ENCODE measurements around the gene MYO6.

The MYO6 gene

DNA sequence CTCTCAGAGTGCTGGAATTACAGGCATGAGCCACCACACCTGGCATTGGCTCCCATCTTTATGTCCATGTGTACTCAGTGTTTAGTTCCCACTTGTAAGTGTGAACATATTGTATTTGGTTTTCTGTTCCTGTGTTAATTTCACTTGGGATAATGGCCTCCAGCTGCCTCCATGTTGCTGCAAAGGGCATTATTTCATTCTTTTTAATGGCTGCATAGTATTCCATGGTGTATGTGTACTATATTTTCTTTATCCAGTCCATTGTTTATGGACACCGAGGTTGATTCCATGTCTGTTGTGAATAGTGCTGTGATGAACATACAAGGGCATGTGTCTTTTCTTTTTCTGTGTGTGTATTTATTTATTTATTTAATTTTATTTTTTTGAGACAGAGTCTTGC is 47.7 kb downstream of the MYO6 start:
- ATAC-seq (ENCODE audit: insufficient read depth, low read depth) (no peak), DNase-seq (no peak)
- no peaks in the 10 kb centered on the region for H3K4me1 ChIP-seq (ENCODE audit: insufficient read depth, low read length)
- no peaks in the 10 kb centered on the region for H4K20me1 ChIP-seq (ENCODE audit: insufficient read depth, low read length)
- H3K27ac ChIP-seq (ENCODE audit: low read length), result no peak overlapping the region
- no peak overlapping the region for H3K4me2 ChIP-seq (ENCODE audit: insufficient read depth, low read length)
- TF ChIP-seq EZH2 (IDR thresholded peaks at IDR 0.05; ENCODE audit: borderline replicate concordance, low read depth, low read length, severe bottlenecking), result no peak
- TF ChIP-seq CTCF (IDR thresholded peaks at IDR 0.05; ENCODE audit: borderline replicate concordance, extremely low read depth, low read length, poor library complexity, severe bottlenecking), result no peak
- no peaks in the 10 kb centered on the region for H3K79me2 ChIP-seq (ENCODE audit: insufficient read depth, low read length)
- H3K4me3 ChIP-seq (ENCODE audit: low read depth in 1 of 2, low read length in 2 of 2), result no peak overlapping the region
- no peaks in the 10 kb centered on the region for H3K27me3 ChIP-seq (ENCODE audit: insufficient read depth, low read length, poor library complexity)
- no peaks in the 10 kb centered on the region for H3K36me3 ChIP-seq (ENCODE audit: insufficient read depth, low read length)
- H3K9me3 ChIP-seq (ENCODE audit: insufficient read depth, low read length, severe bottlenecking), result no peaks in the 10 kb centered on the region
- no peak overlapping the region for H3K9ac ChIP-seq (ENCODE audit: low read depth, low read length)
- H2AFZ ChIP-seq (ENCODE audit: low read depth, low read length), result no peak overlapping the region

DNA sequence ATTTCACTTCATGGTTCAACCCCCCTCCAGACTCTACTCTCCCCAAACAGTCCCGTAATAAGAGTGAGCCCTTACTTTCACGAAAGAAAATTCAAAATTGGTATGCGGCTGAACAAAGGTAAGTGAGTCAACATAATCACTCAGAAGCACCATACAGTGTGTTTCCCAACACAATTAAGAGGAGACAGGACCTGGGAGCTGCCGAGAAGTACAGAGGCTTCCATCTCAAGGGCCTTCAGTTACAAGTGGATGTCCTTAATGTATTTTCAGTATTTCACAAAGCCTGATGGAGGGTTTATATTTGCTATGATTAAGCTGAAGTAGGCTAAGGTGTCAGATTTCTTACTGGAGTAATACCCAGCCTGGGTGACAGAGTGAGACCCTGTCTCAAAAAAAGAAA is 51.1 kb downstream of the MYO6 start:
- Histone ChIP-seq H3K4me3 (ENCODE audit: low read depth in 1 of 2, low read length in 2 of 2) (no peak overlapping the region), H3K36me3 (ENCODE audit: insufficient read depth, low read length) (no peaks in the 10 kb centered on the region), H3K79me2 (ENCODE audit: insufficient read depth, low read length) (no peaks in the 10 kb centered on the region), H3K9me3 (ENCODE audit: insufficient read depth, low read length, severe bottlenecking) (no peaks in the 10 kb centered on the region), H3K4me1 (ENCODE audit: insufficient read depth, low read length) (no peaks in the 10 kb centered on the region), H3K27ac (ENCODE audit: low read length) (no peak overlapping the region), H3K27me3 (ENCODE audit: insufficient read depth, low read length, poor library complexity) (no peaks in the 10 kb centered on the region), H3K4me2 (ENCODE audit: insufficient read depth, low read length) (no peak overlapping the region), H2AFZ (ENCODE audit: low read depth, low read length) (no peak overlapping the region), H4K20me1 (ENCODE audit: insufficient read depth, low read length) (no peaks in the 10 kb centered on the region), H3K9ac (ENCODE audit: low read depth, low read length) (no peak overlapping the region)
- no peak for TF ChIP-seq EZH2 (IDR thresholded peaks at IDR 0.05; ENCODE audit: borderline replicate concordance, low read depth, low read length, severe bottlenecking)
- no peak for TF ChIP-seq CTCF (IDR thresholded peaks at IDR 0.05; ENCODE audit: borderline replicate concordance, extremely low read depth, low read length, poor library complexity, severe bottlenecking)
- no peak for ATAC-seq (ENCODE audit: insufficient read depth, low read depth)
- DNase-seq, result no peak

DNA sequence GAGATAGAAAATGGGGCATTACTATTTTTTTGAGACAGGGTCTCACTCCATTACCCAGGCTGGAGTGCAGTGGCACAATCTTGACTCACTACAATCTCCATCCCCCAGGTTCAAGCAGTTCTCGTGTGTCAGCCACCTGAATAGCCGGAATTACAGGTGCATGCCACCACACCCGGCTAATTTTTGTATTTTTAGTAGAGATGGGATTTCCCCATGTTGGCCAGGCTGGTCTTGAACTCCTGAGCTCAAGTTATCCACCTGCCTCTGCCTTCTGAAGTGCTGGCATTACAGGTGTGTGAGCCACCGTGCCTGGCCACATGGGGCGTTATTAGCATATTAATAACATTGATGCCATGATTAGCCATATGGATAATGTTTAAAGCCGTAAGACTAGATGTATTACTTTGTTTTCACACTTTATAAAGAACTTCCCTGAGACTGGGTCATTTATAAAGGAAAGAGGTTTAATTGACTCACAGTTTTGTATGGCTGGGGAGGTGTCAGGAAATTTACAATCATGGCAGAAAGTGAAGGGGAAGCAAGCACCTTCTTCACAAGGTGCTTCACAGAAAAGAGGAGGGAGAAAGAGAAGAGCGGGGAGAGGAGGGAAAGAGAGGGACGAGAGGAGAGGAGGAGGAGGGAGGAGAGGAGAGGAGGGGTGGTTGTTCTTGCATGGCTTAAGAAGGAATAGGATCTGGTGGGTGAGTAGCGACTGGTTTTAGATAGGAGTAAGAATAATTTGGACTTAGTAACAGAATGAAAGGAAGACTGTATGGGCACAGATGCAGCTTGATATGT is 51.9 kb downstream of the MYO6 start:
- Histone ChIP-seq H3K4me1 (ENCODE audit: insufficient read depth, low read length) (no peaks in the 10 kb centered on the region), H3K4me2 (ENCODE audit: insufficient read depth, low read length) (no peak overlapping the region), H3K27me3 (ENCODE audit: insufficient read depth, low read length, poor library complexity) (no peaks in the 10 kb centered on the region), H3K4me3 (ENCODE audit: low read depth in 1 of 2, low read length in 2 of 2) (no peak overlapping the region), H2AFZ (ENCODE audit: low read depth, low read length) (no peak overlapping the region), H4K20me1 (ENCODE audit: insufficient read depth, low read length) (no peaks in the 10 kb centered on the region), H3K9ac (ENCODE audit: low read depth, low read length) (no peak overlapping the region), H3K9me3 (ENCODE audit: insufficient read depth, low read length, severe bottlenecking) (no peaks in the 10 kb centered on the region), H3K36me3 (ENCODE audit: insufficient read depth, low read length) (no peaks in the 10 kb centered on the region), H3K79me2 (ENCODE audit: insufficient read depth, low read length) (no peaks in the 10 kb centered on the region), H3K27ac (ENCODE audit: low read length) (no peak overlapping the region)
- TF ChIP-seq CTCF (IDR thresholded peaks at IDR 0.05; ENCODE audit: borderline replicate concordance, extremely low read depth, low read length, poor library complexity, severe bottlenecking) (no peak), EZH2 (IDR thresholded peaks at IDR 0.05; ENCODE audit: borderline replicate concordance, low read depth, low read length, severe bottlenecking) (no peak)
- DNase-seq (no peak), ATAC-seq (ENCODE audit: insufficient read depth, low read depth) (no peak)
